Stimulated activated CD4-positive, alpha-beta T cell treated with anti-CD3 and anti-CD28 coated beads, Interleukin-4, amount 100 ng/mL, for 1 hour (primary cell): ENCODE measurements around the gene LRRFIP1.
A peak's percentile ranks its signal among the peaks of the same experiment; 100 is the strongest.
"Not testable (repeated sequence)": the region's sequence is repeated elsewhere in the genome, so short reads cannot be mapped to it uniquely, and the experiment has no call there.

Experiments used
- DNase-seq: peaks from one replicate; pipeline ENCODE4 v3.0.0-alpha.2; 2020

Gene LRRFIP1

DNA sequence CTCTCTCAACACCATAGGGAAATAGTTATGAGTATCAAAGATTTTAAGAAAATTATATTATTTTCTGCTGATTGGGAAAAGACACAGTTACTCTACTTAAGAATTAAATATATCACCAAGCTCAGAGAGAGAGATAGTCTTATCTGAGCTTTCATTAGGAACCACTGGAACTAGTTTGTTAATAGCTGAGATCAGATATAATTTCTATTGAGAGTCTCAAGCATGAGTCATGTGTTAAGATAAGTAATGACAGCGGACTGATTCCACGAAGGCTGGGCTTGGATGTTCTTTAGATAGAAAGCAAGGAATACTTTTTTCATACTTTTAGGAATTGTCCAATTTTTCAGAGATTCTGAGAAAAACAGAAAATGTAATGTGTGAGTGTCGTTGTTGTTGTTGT lies 126.8 kb downstream of the LRRFIP1 start:
- DNase-seq, result no peak

DNA sequence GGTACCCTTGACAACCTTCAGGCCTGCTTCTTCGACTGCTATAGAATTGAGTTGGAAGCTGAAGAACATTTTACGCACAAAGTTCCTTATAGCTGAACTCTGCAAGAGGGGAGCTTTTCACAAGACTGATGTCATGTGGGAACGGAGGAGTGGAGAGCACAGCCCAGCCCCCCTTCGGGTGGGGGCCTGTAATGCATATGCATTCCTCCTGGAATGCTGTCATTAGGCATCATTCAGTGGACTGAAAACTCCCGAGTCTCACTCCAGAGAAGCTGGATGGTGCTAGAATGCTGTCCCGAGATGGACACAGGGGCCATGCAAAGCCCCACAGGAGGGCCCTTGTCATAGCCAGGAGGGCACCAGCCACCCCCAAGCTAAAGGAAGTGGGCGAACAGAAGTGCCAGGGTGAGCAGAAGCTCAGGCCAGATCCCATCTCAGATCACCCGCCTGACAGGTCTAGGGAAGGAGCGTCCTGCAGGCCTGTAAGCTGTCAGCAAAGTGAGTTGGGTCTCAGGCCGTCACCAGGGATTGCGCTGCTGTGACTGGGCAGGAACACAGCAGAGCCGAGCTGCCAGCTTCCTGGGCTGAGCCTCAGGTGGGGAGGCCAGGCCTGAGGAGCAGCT lies 127.3 kb downstream of the LRRFIP1 start:
- no peak for DNase-seq

DNA sequence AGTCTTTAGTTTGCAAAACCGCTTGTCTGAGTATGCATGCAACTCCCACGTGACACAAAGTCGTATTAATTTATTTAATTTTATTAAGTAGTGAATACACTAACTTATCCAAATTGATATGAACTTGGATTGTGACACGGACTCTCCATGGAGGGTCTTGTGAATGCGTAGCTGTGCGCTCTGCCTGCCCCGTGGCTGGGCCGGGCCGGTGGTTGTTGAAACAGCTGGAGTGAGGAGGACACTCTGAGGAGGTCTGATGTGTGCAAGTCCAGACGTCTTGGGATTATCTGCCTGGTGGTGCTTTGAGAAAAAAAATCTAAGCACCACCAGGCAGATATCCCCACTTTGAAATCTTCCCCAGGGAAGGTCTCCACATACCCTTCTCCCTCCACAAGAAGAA lies 130.2 kb downstream of the LRRFIP1 start:
- no peak for DNase-seq

DNA sequence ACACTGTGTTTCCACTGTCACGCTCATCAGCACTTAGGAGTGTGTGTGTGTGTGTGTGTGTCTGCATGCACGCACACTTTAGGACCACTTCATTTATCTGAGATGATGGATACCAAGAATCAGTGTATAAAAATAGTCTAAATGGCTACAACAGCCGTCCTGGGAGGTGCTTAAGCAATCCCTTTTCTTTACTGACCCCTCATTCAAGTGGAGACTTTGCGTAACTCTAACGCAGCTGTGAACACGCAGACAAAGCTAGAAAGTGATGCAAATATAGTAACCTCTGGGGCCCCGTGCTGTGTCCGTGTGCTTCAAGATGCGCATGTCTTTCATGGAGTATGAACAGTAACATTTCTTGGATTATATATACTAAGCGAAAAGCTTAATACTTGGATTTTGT lies 130.8 kb downstream of the LRRFIP1 start:
- no peak for DNase-seq

DNA sequence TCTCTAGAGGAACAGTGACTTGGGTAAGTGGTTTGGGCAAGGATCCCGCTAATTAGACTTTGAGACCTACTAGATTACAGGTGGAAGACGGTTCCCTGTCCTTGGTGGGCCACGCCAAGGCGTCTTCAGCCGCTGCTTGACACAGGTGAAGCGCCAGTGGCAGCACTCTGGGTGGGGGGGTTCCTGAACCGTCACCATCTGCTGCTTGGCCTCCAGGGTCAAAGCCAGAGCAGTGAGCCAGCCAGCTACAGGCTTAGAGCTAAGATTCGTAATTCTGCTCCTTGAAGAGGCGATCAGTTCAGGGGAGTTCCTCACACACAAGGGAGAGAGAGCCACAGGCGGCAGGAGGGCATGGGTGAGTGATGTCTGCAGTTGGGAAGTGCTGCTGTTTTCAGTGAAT lies 131.8 kb downstream of the LRRFIP1 start:
- DNase-seq, result no peak

DNA sequence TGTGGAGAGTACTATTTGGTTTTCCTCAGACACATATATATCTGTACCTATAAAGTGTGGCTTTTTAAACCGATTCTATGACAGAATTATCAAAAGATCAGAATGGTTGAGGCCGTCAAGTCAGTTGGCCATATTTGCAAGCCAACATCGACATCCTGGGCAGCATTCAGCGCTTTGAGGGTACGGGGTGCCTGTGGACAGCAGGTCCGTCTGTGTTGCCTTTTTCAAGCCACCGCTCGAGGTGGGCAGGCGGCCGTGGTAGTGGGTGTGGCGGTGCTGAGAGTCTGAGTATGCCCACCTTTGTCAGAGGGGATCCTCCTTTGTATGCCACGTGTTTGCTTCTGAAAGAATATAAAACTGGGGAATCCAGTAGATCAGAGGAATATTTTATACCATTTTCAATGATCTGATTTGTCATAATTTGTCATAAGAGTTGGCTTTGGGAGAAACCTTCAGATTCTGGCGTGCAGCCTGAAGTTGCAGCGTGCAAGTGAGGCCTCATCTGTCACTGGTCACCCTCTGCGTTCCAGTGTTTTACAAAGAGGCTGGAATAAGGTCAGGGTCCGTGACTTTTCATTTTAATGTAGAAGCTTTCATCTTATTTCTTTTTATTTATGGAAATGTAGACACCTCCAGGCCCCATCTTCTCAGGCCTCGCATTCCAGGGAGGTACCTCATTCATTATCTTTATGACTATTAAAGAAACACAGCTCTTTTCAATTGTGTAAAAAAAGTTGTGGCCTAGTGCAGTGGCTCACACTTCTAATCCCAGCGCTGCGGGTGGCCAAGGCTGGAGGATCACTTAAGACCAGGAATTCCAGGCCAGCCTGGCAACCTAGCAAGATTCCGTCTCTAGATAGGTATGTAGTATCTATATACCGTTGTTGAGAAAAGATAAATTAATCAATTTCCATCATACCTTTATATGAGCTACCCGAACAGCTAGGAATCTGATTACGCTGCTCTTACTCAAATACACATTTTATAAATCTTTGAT lies 133.4 kb downstream of the LRRFIP1 start:
- no peak for DNase-seq

DNA sequence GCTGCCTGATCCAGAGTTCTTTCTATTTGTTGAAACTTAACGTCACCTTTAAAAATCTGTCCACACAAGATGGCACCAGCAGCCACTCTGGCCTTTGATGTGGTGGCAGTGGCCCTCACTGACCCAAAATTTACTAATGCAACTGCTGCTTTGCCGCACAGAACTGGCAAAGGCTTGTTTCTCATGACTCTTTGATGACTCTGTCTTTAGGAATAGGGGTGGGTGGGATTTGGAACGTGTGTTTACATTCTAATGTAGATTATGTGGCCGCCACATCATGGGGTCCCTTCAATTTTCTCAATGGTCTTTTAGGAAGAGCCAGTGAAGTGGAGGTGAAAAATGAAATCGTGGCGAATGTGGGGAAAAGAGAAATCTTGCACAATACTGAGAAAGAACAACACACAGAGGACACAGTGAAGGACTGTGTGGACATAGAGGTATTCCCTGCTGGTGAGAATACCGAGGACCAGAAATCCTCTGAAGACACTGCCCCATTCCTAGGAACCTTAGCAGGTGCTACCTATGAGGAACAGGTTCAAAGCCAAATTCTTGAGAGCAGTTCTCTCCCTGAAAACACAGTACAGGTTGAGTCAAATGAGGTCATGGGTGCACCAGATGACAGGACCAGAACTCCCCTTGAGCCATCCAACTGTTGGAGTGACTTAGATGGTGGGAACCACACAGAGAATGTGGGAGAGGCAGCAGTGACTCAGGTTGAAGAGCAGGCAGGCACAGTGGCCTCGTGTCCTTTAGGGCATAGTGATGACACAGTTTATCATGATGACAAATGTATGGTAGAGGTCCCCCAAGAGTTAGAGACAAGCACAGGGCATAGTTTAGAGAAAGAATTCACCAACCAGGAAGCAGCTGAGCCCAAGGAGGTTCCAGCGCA lies 135.2 kb downstream of the LRRFIP1 start:
- DNase-seq, result not testable (repeated sequence)

DNA sequence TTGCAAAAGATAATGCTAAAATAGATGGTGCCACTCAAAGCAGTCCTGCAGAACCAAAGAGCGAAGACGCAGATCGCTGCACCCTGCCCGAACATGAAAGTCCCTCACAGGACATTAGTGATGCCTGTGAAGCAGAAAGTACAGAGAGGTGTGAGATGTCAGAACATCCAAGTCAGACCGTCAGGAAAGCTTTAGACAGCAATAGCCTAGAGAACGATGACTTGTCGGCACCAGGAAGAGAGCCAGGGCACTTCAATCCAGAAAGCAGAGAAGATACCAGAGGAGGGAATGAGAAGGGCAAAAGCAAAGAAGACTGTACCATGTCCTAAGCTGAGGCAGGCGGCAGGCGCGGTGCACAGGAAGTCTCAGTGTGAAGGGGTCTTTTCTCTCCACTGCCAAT lies 136.4 kb downstream of the LRRFIP1 start:
- DNase-seq, result no peak

DNA sequence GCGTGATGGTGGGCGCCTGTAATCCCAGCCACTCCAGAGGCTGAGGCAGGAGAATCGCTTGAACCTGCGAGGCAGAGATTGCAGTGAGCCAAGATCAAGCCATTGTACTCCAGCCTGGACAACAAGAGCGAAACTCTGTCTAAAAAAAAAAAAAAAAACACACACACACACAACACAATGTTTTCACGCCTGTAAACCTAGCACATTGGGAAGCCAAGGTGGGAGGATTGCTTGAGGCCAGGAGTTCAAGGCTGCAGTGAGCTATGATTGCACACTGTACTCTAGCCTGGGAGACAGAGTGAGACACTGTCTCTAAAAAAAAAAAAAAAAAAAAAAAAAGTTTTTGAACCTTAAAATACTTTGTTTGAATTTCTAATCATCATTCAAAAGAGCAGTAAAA lies 137.7 kb downstream of the LRRFIP1 start:
- not testable (repeated sequence) for DNase-seq

DNA sequence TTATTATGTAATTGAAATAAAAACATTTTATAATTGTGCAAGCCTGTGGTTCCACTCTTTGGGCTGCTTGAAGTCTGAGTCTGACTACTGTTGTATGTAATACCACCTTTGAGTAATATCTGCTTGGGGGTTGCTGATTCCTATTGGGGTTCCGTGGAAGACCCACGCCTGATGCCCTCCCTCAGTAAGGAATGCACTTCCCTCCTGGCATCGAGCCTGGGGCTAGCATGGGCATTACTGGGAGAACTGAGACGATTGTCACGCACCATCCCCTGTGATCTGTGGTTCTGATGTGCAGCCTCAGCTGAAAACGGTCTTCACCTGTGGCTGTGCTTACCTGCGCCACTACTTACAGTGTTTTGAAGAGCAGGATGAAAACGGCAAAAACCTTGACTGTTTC lies 138.5 kb downstream of the LRRFIP1 start:
- no peak for DNase-seq

DNA sequence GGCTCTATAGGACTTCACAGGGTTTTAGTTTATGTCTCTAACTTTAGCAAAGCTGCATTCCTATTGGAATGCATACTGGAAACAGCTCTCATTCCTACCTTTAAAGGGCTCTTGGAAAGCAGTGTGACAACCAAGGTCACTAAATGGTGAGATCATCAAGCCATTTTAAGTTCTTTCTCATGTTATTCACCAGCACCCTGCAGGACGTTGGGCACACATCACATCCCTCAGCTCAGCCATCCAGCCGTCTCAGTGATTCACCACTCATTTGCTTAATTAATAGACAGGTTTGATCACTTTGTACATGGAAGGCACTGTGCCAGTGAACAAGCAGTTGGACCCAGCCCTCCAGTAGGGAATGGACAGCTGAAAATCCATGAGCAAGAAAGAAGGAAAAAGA lies 139.0 kb downstream of the LRRFIP1 start:
- no peak for DNase-seq

DNA sequence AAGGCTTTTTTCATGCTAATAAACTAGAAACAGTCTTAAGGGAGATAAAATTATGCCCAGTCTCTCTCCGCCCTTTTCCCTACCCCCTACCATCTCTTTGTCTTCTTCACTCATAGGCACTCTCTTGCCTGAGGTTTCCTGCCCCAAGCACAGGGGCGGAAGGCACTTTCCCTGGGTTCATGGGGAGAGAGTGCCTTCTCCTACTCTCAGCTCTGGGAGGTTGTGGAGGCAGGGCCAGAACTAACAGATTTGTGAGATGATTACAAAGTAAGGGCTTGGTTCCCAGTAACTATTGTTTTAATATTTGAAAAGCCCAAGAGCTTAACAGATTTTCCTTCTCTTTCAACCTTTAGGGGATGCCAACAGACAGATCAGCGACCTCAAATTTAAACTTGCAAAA lies 145.1 kb downstream of the LRRFIP1 start:
- no peak for DNase-seq

DNA sequence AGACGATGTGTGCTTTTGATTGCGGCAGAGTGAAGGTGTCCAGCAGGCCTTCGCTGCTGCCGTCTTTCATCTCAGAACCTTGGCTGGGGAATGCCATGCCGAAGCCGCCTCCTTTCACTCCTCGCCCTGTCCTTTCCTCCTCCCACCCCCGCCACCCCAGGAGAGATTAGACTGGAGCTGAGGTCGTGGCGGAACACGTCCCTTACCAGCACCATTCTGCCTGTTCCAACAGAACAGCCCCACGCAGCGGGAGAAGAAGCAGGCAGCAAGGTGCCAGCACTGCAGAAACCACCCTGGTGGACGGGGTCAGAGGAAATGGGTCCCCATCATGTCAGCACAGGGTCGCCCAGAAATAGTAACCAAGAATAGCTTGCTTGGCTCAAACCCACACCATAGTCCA lies 146.4 kb downstream of the LRRFIP1 start:
- no peak for DNase-seq

DNA sequence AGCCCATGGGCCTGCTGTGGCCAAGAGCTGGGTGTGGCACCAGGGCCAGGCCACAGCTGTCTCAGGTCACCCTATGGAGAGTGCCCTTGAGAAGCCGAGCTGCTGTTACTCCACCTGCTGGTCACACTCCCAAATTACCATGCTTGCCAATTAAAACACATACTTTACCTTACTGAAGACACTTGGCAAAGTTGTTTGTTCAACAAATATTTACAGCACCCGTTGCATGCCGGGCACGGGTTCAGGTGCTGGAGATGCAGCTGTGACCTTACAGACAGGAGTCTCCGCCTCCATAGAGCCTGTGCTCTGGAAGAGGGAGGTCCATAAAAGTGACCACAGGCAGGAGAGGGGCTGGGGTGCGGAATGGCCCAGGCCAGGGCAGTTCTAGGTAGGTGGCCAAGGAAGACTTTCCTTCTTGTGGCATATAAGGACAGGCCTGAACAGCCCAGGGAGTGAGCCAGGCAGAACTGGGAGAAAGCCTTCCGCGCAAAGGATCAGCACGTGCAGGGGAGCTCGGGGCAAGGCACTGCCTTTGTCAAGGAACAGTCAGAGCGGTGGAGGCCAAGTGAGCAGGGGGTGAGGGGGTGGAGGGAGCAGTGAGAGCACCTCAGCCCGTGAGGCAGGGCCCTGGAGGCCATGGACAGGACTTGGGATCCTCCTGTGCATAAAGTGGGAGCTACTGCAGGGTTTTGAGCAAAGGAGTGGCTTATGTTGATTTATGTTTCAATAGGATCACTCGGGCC lies 147.6 kb downstream of the LRRFIP1 start:
- peak; percentile 26 for DNase-seq

DNA sequence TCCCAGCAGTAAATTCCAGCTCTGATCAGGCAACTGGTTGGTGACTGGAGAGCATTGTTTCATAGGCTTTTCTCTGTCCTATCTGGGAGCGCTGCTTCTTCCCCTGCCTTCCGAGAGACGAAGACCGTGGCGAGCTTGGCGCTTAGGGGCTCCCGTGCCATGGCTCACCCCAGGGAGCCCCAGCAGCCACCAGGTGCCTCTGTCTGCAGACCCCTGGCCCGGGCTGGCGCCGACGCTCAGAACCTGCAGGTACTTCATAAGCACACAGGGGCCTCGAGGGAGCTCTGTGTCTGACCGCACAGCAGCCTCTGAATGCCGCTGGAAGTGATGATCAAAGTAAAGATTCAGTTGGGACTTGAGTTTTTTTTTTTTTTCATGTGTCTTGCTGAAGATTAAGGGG lies 152.1 kb downstream of the LRRFIP1 start:
- DNase-seq, result no peak

DNA sequence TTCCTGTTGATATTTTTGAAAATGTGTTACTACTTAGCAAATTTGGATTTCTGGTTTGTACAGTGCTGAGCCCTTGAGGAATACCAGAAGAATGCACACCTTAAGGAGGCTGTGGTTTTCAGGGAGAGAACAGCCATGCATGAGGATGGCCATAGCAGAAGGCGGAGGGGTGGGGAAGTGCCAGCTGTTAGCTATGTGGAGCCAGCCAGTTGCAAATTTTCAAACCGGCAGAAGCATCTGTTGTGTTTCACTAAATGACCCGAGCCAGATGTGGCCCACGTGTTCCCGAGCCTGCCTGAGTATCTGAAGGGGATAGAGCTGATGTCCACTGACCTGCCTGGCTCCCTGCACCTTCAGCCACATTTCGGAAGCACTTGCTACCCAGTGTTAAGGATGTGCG lies 154.8 kb downstream of the LRRFIP1 start:
- DNase-seq, result no peak

DNA sequence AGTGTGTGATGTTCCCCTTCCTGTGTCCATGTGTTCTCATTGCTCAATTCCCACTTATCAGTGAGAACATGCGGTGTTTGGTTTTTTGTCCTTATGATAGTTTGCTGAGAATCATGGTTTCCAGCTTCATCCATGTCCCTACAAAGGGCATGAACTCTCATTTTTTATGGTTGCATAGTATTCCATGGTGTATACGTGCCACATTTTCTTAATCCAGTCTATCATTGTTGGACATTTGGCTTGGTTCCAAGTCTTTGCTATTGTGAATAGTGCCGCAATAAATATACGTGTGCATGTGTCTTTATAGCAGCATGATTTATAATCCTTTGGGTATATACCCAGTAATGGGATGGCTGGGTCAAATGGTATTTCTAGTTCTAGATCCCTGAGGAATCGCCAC lies 156.3 kb downstream of the LRRFIP1 start:
- DNase-seq, result not testable (repeated sequence)

DNA sequence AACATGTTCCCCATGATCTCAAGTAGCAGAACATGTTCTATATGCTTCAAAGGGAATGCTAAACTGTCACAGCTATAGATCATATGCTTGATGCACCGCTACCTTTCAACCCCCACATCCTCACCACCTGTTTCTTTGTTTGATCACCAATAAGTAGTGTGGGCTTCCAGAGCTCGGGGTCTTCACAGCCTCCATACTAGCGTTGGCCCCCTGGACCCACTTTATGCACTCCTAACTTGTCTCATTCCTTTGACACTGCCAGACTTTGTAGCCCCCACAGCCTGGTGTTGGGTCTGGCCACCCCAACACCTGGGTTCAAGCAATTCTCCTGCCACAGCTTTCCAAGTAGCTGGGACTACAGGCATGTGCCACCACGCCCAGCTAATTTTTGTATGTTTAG lies 159.5 kb downstream of the LRRFIP1 start:
- no peak for DNase-seq

DNA sequence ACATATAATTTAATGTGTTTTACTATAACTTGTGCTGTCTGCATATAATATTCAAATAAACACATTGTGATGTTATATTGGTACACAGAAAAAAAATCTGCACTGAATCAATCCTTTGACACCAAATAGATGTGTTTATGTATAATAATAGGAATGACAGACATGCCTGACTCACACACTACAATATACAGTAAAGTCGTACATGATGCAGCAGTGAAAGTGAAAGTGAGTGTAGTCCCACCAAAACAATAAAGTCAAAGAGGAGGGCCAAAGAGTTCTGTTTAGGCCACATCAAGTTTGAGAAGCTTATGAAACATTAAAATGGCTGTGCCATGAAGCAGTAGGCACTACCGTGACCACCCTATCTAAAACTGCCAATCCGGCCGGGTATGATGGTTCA lies 163.0 kb downstream of the LRRFIP1 start:
- no peak for DNase-seq

DNA sequence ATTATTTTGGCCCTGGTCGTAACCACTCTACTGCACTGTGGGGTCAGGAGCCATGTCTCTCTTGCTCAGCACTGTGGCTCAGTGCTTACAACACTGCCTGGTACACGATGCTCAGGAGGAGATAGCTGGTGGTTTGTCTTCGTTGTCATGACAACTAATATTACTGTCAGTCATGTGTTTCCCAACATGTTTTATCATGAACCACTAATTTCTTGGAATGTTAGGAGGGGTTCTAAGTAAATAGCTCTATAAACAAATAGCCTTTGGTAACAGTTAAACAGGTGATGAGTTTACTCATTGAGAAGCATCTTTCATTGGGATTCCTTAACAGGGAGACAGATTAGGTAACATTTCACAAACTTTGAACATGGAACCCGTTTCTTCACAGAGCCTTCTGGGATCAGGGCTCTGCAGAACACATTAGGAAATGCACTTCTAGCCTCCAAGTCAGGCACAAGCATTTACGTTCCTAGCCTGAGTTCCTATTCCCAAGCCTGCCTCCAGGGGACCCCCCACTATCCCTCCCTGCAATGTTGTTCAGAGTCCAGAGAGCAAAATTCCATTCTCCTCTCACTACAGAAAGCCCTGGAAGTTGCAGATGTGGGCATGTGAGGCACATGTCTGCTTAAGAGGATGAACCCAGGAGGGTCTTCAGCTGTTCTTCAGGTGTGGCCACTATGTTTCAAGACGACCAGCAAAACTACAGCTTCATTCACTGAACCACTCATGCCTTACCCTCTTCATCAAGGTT lies 164.8 kb downstream of the LRRFIP1 start:
- DNase-seq, result no peak

DNA sequence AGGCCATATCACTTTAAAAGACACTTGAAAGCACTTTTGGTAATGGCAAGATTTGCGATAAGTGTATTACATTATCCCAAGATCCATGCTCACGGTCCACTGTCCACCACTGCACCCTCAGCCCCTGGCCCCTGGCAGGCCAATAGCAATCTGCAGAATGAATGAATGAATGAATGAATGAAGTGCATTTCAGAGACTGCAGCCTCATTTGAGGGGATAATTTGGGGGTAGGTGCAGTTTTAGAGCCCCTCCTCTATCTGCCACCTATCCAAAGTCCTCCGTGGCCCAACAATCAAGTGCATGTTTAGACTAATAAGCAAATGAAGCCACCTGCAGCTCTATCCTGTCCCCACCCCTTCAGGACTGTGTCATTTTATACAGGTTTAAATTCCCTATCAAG lies 169.9 kb downstream of the LRRFIP1 start:
- no peak for DNase-seq
